NT2/D1 (cell line): Measurements from ENCODE around the gene TMEM11.

Experiments used
- DNase-seq: peaks from one replicate; pipeline ENCODE4 v3.0.0-alpha.2; 2011; ENCODE audit warnings: low read depth, low spot score
- H3K27me3 ChIP-seq: 2 replicates; pipeline ENCODE4 v1.6.0; 2011; ENCODE audit warnings: mild to moderate bottlenecking; ENCODE audit not compliant: insufficient read length, insufficient read depth
- H3K36me3 ChIP-seq: 2 replicates; pipeline ENCODE4 v1.6.1; 2011; ENCODE audit warnings: mild to moderate bottlenecking, low read length, mixed read lengths; ENCODE audit not compliant: insufficient read depth, insufficient read length
- H3K4me1 ChIP-seq: 2 replicates; pipeline ENCODE4 v1.5.1; 2011; ENCODE audit not compliant: insufficient read depth, insufficient read length
- H3K4me3 ChIP-seq: 2 replicates; pipeline ENCODE4 v1.5.1; 2011; ENCODE audit warnings: low read depth; ENCODE audit not compliant: insufficient read length
- H3K9ac ChIP-seq: 2 replicates; pipeline ENCODE4 v1.6.0; 2011; ENCODE audit warnings: low read depth; ENCODE audit not compliant: insufficient read length
- H3K9me3 ChIP-seq: 2 replicates; pipeline ENCODE4 v1.5.1; 2011; ENCODE audit warnings: mild to moderate bottlenecking, low read length; ENCODE audit not compliant: insufficient read depth
- SUZ12 ChIP-seq: IDR thresholded peaks from 2 replicates; pipeline ENCODE4 v1.6.1; 2011; ENCODE audit not compliant: insufficient read length, insufficient read depth; ENCODE audit errors: extremely low read depth
- YY1 ChIP-seq: IDR thresholded peaks from 2 replicates; pipeline ENCODE4 v1.6.1; 2011; ENCODE audit not compliant: insufficient read length, insufficient read depth
- ZNF274 ChIP-seq: IDR thresholded peaks from 2 replicates; pipeline ENCODE4 v1.6.1; 2011; ENCODE audit warnings: mild to moderate bottlenecking, low read depth, low read length

Gene TMEM11

DNA sequence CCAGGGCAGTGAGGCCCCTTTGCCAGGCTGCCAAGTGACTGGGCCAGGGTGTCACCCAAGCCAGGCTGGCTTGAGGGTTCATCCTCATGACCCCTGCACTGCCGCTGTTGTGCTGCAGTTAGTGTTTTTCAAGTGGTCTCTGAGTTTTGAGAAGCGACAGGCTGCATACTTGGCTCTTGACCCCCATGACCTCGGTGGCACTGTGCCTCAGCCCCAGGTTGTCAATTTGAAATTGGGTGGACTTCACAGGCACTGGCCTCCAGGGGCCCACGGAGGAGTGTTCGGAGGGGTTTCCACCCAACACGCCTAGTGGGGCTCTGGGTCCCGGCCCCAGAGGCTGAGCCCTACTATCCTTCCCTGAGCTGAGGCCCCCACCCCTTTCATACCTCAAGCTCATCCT, 44.5 kb downstream of the TMEM11 start:
- H3K9me3 ChIP-seq: no peaks in the 10 kb centered on the region
- H3K36me3 ChIP-seq: peaks cover 19% of the 10 kb centered on the region
- H3K9ac ChIP-seq: no peak overlapping the region
- H3K4me3 ChIP-seq: no peak overlapping the region
- TF ChIP-seq ZNF274 (no peak), YY1 (no peak), SUZ12 (no peak)
- no peaks in the 10 kb centered on the region for H3K4me1 ChIP-seq
- H3K27me3 ChIP-seq: no peaks in the 10 kb centered on the region
- DNase-seq: no peak

DNA sequence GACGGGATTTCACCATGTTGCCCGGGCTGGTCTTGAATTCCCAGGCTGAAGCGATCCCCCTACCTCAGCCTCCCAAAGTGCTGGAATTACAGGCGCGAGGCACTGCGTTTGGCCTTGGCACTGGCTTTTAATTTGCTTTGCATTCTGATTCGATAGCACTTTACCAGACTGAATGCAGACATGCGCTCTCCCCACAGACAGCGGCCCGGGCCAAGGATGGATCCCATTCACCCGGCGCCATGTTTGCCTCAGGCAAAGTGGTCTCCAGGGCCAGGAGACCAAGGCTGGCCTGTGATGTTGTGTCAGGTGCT, 45.5 kb downstream of the TMEM11 start:
- TF ChIP-seq SUZ12 (no peak), YY1 (no peak), ZNF274 (no peak)
- no peak for DNase-seq
- Histone ChIP-seq H3K9me3 (no peaks in the 10 kb centered on the region), H3K27me3 (no peaks in the 10 kb centered on the region), H3K4me3 (no peak overlapping the region), H3K4me1 (no peaks in the 10 kb centered on the region), H3K36me3 (peaks cover 11% of the 10 kb centered on the region), H3K9ac (no peak overlapping the region)

DNA sequence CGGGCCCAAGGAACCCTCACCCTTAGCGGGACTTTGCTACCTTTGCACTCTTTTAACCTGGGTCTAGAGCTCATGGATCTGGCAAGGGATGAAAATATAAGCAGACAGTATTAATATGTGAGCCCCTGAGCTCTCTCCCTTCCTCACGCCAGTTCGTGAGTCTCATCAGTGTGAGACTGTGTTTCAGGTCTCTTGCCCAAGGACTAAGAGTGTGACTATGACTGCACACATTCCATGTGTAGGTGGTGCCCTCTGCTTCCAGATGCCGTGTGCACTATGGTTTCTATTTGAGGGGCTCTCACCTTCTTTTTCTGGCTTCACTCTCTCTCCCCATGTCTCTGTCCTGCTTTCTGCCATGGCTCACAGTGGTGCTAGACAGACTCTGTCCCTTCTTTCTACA, 46.7 kb downstream of the TMEM11 start:
- Histone ChIP-seq H3K4me1 (no peaks in the 10 kb centered on the region), H3K9me3 (no peaks in the 10 kb centered on the region), H3K9ac (no peak overlapping the region), H3K4me3 (no peak overlapping the region), H3K36me3 (peaks cover 3% of the 10 kb centered on the region), H3K27me3 (no peaks in the 10 kb centered on the region)
- DNase-seq: no peak
- no peak for TF ChIP-seq YY1
- TF ChIP-seq SUZ12: no peak
- no peak for TF ChIP-seq ZNF274

DNA sequence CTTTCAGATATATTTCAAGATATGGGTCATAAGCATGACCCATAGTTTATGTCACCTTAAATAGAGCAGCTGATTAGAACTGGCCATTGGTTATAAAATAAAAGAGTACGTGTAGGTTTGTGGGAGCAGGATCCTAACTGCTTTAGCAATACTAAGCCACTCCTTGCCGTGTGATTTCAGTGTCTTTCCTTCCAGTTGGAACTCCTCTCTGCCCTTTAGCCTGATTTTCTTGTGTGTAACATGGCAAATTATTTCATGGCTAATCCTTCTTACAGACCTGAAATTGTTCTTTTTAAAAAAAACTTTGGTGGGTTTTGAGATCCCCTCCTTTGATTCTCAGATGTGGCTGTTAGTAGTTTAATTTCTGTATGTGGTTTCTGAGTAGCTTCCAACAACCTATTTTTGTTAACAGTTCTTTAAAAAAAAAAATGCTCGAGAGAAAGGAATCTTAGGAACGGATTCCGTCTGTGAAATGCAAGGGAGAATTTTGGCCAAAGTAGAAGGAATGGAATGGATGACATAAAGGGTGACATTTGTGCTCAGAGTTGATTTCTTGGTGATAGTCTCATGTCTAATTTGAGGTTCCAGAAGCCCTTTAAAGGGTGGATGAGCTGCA, 47.3 kb downstream of the TMEM11 start:
- no peak for DNase-seq
- no peaks in the 10 kb centered on the region for H3K36me3 ChIP-seq
- H3K9ac ChIP-seq: no peak overlapping the region

DNA sequence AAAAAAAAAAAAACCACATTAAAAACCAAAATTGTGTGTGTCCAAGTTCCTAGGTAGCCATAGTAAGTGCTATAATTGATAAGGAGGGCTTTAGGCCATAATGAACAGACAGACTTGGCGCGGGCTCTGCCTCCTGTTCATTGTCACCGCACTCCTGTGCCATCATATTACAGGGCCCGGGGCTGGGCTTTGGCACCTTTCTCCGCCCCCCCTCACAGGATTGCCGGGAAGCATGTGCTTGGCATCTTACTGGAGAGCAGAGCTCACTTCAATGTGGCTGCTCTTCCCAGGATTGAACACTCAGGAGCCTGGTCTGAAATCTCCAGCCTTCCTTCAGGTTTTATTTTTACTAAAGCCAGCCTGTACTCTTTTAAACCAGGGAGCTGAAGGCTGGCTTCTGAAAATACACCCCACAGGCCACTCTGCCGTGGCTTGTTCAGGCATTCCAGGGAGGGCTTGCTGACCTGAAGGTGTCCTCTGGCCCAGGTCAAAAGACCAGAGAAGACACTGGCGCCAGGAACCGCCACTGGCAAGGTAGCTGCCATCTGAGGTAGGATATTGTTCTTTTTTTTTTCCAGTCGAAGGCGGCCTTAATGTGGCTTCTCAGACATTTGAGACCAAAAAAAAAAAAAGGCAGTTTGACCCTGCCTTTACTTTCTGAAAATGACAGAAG, 47.9 kb downstream of the TMEM11 start:
- H3K27me3 ChIP-seq: no peaks in the 10 kb centered on the region
- H3K4me1 ChIP-seq: no peaks in the 10 kb centered on the region
- no peak overlapping the region for H3K4me3 ChIP-seq
- H3K9ac ChIP-seq: no peak overlapping the region
- no peaks in the 10 kb centered on the region for H3K36me3 ChIP-seq
- TF ChIP-seq ZNF274: no peak
- TF ChIP-seq SUZ12: no peak
- no peak for TF ChIP-seq YY1
- no peaks in the 10 kb centered on the region for H3K9me3 ChIP-seq
- no peak for DNase-seq

More for the DNA sequence above, 47.3 kb downstream of the TMEM11 start:
- H3K27me3 ChIP-seq: no peaks in the 10 kb centered on the region
- TF ChIP-seq YY1 (no peak), SUZ12 (no peak), ZNF274 (no peak)
- no peak overlapping the region for H3K4me3 ChIP-seq
- H3K4me1 ChIP-seq: no peaks in the 10 kb centered on the region
- H3K9me3 ChIP-seq: no peaks in the 10 kb centered on the region

DNA sequence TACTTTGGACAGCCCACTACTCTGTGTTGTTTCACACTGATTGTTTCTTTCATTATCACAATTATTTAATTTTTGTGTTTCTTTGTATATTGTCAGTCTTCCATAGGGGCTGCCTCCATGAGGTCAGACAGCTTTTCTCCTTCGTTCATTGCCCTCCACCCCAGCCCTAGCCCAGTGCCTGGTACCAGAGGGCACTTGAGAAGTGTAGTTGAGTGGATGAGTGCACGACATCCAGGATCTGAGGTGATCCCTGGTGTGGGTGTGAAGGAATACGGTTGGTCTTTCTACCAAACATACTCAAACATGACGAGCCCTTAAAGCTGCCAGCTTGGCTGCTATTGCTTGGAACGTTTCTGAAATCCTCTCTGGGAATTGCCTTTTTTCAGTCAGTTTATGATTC, 49.3 kb downstream of the TMEM11 start:
- no peak overlapping the region for H3K9ac ChIP-seq
- H3K27me3 ChIP-seq: no peaks in the 10 kb centered on the region
- H3K36me3 ChIP-seq: no peaks in the 10 kb centered on the region
- H3K4me3 ChIP-seq: no peak overlapping the region
- H3K4me1 ChIP-seq: no peaks in the 10 kb centered on the region
- DNase-seq: no peak
- H3K9me3 ChIP-seq: no peaks in the 10 kb centered on the region
- TF ChIP-seq YY1 (no peak), ZNF274 (no peak), SUZ12 (no peak)

DNA sequence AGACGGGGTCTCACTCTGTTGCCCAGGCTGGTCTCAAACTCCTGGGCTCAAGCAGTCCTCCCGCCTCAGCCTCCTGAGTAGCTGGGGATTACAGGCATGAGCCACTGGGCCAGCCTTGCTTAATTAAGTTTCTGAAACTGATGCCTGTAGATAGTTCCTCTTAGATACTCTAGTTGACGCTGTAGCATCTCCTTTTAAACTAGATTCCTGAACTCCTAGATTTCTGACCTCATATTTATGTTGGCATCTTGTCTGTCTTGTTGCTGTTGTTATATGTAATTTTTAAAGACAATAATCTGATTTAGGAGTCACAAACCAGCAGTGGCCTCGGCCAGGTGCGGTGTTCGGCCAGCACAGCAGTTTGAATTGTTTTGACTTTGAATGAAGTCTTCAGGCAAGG, 49.7 kb downstream of the TMEM11 start:
- no peaks in the 10 kb centered on the region for H3K9me3 ChIP-seq
- H3K27me3 ChIP-seq: no peaks in the 10 kb centered on the region
- H3K36me3 ChIP-seq: no peaks in the 10 kb centered on the region
- TF ChIP-seq SUZ12 (no peak), ZNF274 (no peak), YY1 (no peak)
- no peak for DNase-seq
- H3K9ac ChIP-seq: no peak overlapping the region
- no peak overlapping the region for H3K4me3 ChIP-seq
- no peaks in the 10 kb centered on the region for H3K4me1 ChIP-seq
